GM23248 (cell line): ENCODE results near the gene PALB2.

Experiments used
- EZH2 ChIP-seq: fragments of 200-600 bp; sonication (generic); IDR thresholded peaks from 2 replicates; pipeline ENCODE4 v1.6.1; 2018; ENCODE audit warnings: antibody characterized with exemption, mild to moderate bottlenecking; ENCODE audit not compliant: insufficient read depth, poor library complexity, severe bottlenecking
- EZH2phosphoT487 ChIP-seq: fragments of 200-600 bp; sonication (generic); IDR thresholded peaks from 2 replicates; pipeline ENCODE4 v1.6.1; 2018; ENCODE audit warnings: antibody characterized with exemption, moderate library complexity, mild to moderate bottlenecking, low read depth; ENCODE audit not compliant: insufficient read depth

- TF ChIP-seq EZH2phosphoT487 = no peak
- TF ChIP-seq EZH2 = no peak
Measured at GRCh38 chr16:23577493-23577892, 63.6 kb downstream of the PALB2 start.
